Activated CD8-positive, alpha-beta T cell treated with anti-CD3 and anti-CD28 coated beads, Interleukin-2, amount 10 ng/mL, durations not matched to agents 7 days and 5 days (primary cell): ENCODE data around the gene TMEM30A. TPM values are rescaled to one million over a fixed set of nuclear protein-coding genes. Genes with fewer than 3 reads are reported as not detected.

Experiments used
- ATAC-seq: fragments of 150-1000 bp; cut with Tn5 transposase; one replicate; pipeline ENCODE4 v1.10.0; 2021; ENCODE audit warnings: moderate library complexity
- CTCF ChIA-PET: fragments of 350-600 bp; sonication (Branson Sonifier 250); formaldehyde crosslinking; loops from one replicate; lab custom pipeline; 2021; ENCODE audit warnings: antibody characterized with exemption; lab: Charles Lee
- POLR2A ChIA-PET: fragments of 350-600 bp; sonication (Branson Sonifier 250); formaldehyde crosslinking; loops from one replicate; lab custom pipeline; 2021; ENCODE audit warnings: antibody characterized with exemption; lab: Charles Lee
- DNase-seq: peaks from one replicate; pipeline ENCODE4 v3.0.0-alpha.2; 2020
- H3K27ac Mint-ChIP-seq: one replicate; pipeline ENCODE4 v1.8.0; 2021; ENCODE audit warnings: mild to moderate bottlenecking, mixed read lengths
- H3K27me3 Mint-ChIP-seq: one replicate; pipeline ENCODE4 v1.8.0; 2021; ENCODE audit warnings: low read depth, mixed read lengths
- H3K36me3 Mint-ChIP-seq: one replicate; pipeline ENCODE4 v1.8.0; 2021; ENCODE audit warnings: low read depth, mixed read lengths
- H3K4me1 Mint-ChIP-seq: one replicate; pipeline ENCODE4 v1.8.0; 2021; ENCODE audit warnings: low read depth, mixed read lengths
- H3K4me3 Mint-ChIP-seq: one replicate; pipeline ENCODE4 v1.8.0; 2021; ENCODE audit warnings: mild to moderate bottlenecking, mixed read lengths
- H3K9me3 Mint-ChIP-seq: one replicate; pipeline ENCODE4 v1.8.0; 2022; ENCODE audit warnings: mixed read lengths; ENCODE audit not compliant: insufficient read depth
- total RNA-seq, 2 experiments: library from RNA; stranded (reverse); gene quantifications; one replicate each; pipeline ENCODE4 v1.2.3, GENCODE V29; 2021

TMEM30A gene
- total RNA-seq, 2 experiments from 2014 or later = 50.2 to 56.4 TPM

- Mint-ChIP-seq H3K4me1 (no peaks in the 10 kb centered on the region), H3K27me3 (no peaks in the 10 kb centered on the region), H3K4me3 (no peak overlapping the region), H3K27ac (no peak overlapping the region), H3K36me3 (peaks cover 31% of the 10 kb centered on the region), H3K9me3 (no peaks in the 10 kb centered on the region)
- ATAC-seq (no peak), DNase-seq (no peak)
- ChIA-PET CTCF (interaction anchor here (1.3 to 1.6 kb wide), 2 partner anchors 9 to 24 kb away, joined by 4 to 9 read pairs; partner anchors contain the start of gene TMEM30A), POLR2A (interaction anchor here (0.7 kb wide), 1 partner anchor 353 kb away, joined by 3 read pairs; no protein-coding TSS in a partner anchor)
Measured at GRCh38 chr6:75261299-75261698, 23.3 kb downstream of the TMEM30A start.

GRCh38 chr6:75257343-75258087 lies 27.1 kb downstream of the TMEM30A start:
- Mint-ChIP-seq H3K27ac (no peak overlapping the region), H3K9me3 (no peaks in the 10 kb centered on the region), H3K4me3 (no peak overlapping the region), H3K27me3 (no peaks in the 10 kb centered on the region), H3K4me1 (no peaks in the 10 kb centered on the region), H3K36me3 (peaks cover 34% of the 10 kb centered on the region)
- DNase-seq (no peak), ATAC-seq (no peak)
- ChIA-PET POLR2A (interaction anchor here (1.4 kb wide), 1 partner anchor 14 kb away, joined by 5 read pairs; the partner anchor contains the start of gene COX7A2), CTCF (interaction anchor here (0.6 kb wide), 1 partner anchor 8 kb away, joined by 3 read pairs; no protein-coding TSS in a partner anchor)

- no peaks in the 10 kb centered on the region for H3K9me3 Mint-ChIP-seq
- H3K4me3 Mint-ChIP-seq = no peak overlapping the region
- no peak overlapping the region for H3K27ac Mint-ChIP-seq
- ChIA-PET POLR2A (no interaction called here), CTCF (interaction anchor here (1.6 kb wide), 1 partner anchor 16 kb away, joined by 5 read pairs; no protein-coding TSS in a partner anchor)
- no peak for ATAC-seq
- peaks cover 17% of the 10 kb centered on the region for H3K27me3 Mint-ChIP-seq
- DNase-seq = no peak
- peaks cover under 1% of the 10 kb centered on the region for H3K4me1 Mint-ChIP-seq
- H3K36me3 Mint-ChIP-seq = peaks cover 4% of the 10 kb centered on the region
Measured at GRCh38 chr6:75250552-75250951, 34.0 kb downstream of the TMEM30A start.

- ATAC-seq (no peak), DNase-seq (no peak)
- Mint-ChIP-seq H3K4me3 (no peak overlapping the region), H3K27ac (no peak overlapping the region), H3K9me3 (no peaks in the 10 kb centered on the region), H3K36me3 (peaks cover 4% of the 10 kb centered on the region), H3K4me1 (peaks cover 3% of the 10 kb centered on the region), H3K27me3 (peaks cover 20% of the 10 kb centered on the region)
- ChIA-PET POLR2A (no interaction called here), CTCF (interaction anchor here (0.6 to 1.6 kb wide), 2 partner anchors 17 to 311 kb away, joined by 3 to 5 read pairs; no protein-coding TSS in a partner anchor)
Measured at GRCh38 chr6:75249837-75250236, 34.8 kb downstream of the TMEM30A start.

- POLR2A ChIA-PET = no interaction called here
- Mint-ChIP-seq H3K36me3 (peaks cover 7% of the 10 kb centered on the region), H3K9me3 (no peaks in the 10 kb centered on the region), H3K4me3 (no peak overlapping the region), H3K27me3 (peaks cover 21% of the 10 kb centered on the region), H3K27ac (no peak overlapping the region), H3K4me1 (peaks cover 13% of the 10 kb centered on the region)
- DNase-seq (no peak), ATAC-seq (no peak)
- CTCF ChIA-PET = no interaction called here
Measured at GRCh38 chr6:75246386-75246785, 38.2 kb downstream of the TMEM30A start.

GRCh38 chr6:75244063-75244584 lies 40.5 kb downstream of the TMEM30A start:
- H3K36me3 Mint-ChIP-seq = peaks cover 22% of the 10 kb centered on the region
- POLR2A ChIA-PET = interaction anchor here (0.7 to 1.9 kb wide), 15 partner anchors 10 to 455 kb away, joined by 3 to 50 read pairs (median 5); partner anchors contain the start of genes COL12A1, SENP6 and TMEM30A
- H3K4me1 Mint-ChIP-seq = peaks cover 18% of the 10 kb centered on the region
- ATAC-seq (no peak), DNase-seq (no peak)
- H3K27ac Mint-ChIP-seq = peak overlapping the region; percentile 97
- H3K4me3 Mint-ChIP-seq = peak overlapping the region; percentile 95
- no peaks in the 10 kb centered on the region for H3K9me3 Mint-ChIP-seq
- CTCF ChIA-PET = interaction anchor here (0.8 to 1.9 kb wide), 6 partner anchors 14 to 53 kb away, joined by 3 to 10 read pairs (median 4); no protein-coding TSS in a partner anchor
- H3K27me3 Mint-ChIP-seq = peaks cover 21% of the 10 kb centered on the region

GRCh38 chr6:75243333-75244062 lies 41.1 kb downstream of the TMEM30A start, which contains the start of gene COX7A2:
Gene COX7A2, minus strand, starts transcription at chr6:75243801. Its CDS starts 67 bp downstream, at chr6:75243734.
- H3K4me3 Mint-ChIP-seq = peak within 1 kb of the TSS; percentile 95
- peak within 1 kb of the TSS; percentile 97 for H3K27ac Mint-ChIP-seq
- CTCF ChIA-PET = interaction anchor here (0.8 to 1.9 kb wide), 6 partner anchors 14 to 54 kb away, joined by 3 to 10 read pairs (median 4); no protein-coding TSS in a partner anchor
- ATAC-seq (peak; percentile 98), DNase-seq (peak; percentile 93)
- no peaks in the 10 kb centered on the region for H3K9me3 Mint-ChIP-seq
- H3K27me3 Mint-ChIP-seq = peaks cover 21% of the 10 kb centered on the region
- peaks cover 18% of the 10 kb centered on the region for H3K4me1 Mint-ChIP-seq
- H3K36me3 Mint-ChIP-seq = peaks cover 26% of the 10 kb centered on the region
- POLR2A ChIA-PET = interaction anchor here (0.7 to 1.9 kb wide), 19 partner anchors 9 to 455 kb away, joined by 3 to 50 read pairs (median 4); partner anchors contain the start of genes COL12A1, SENP6 and TMEM30A

- peaks cover 34% of the 10 kb centered on the region for H3K36me3 Mint-ChIP-seq
- H3K9me3 Mint-ChIP-seq = no peaks in the 10 kb centered on the region
- H3K4me3 Mint-ChIP-seq = no peak overlapping the region
- no peak for DNase-seq
- CTCF ChIA-PET = interaction anchor here (1.0 kb wide), 1 partner anchor 26 kb away, joined by 3 read pairs; no protein-coding TSS in a partner anchor
- ATAC-seq = no peak
- H3K27ac Mint-ChIP-seq = no peak overlapping the region
- H3K4me1 Mint-ChIP-seq = peaks cover 8% of the 10 kb centered on the region
- H3K27me3 Mint-ChIP-seq = no peaks in the 10 kb centered on the region
- POLR2A ChIA-PET = no interaction called here
Measured at GRCh38 chr6:75236630-75237029, 48.0 kb downstream of the TMEM30A start.

GRCh38 chr6:75235271-75235670 lies 49.3 kb downstream of the TMEM30A start:
- ATAC-seq (no peak), DNase-seq (no peak)
- Mint-ChIP-seq H3K4me1 (no peaks in the 10 kb centered on the region), H3K4me3 (no peak overlapping the region), H3K36me3 (peaks cover 26% of the 10 kb centered on the region), H3K27me3 (no peaks in the 10 kb centered on the region), H3K27ac (no peak overlapping the region), H3K9me3 (no peaks in the 10 kb centered on the region)
- ChIA-PET POLR2A (interaction anchor here (1.7 kb wide), 1 partner anchor 8 kb away, joined by 7 read pairs; the partner anchor contains the start of gene COX7A2), CTCF (no interaction called here)

GRCh38 chr6:75234126-75234865 lies 50.3 kb downstream of the TMEM30A start:
- no peaks in the 10 kb centered on the region for H3K9me3 Mint-ChIP-seq
- H3K27ac Mint-ChIP-seq = no peak overlapping the region
- H3K27me3 Mint-ChIP-seq = no peaks in the 10 kb centered on the region
- no peak for DNase-seq
- ChIA-PET CTCF (no interaction called here), POLR2A (interaction anchor here (1.7 kb wide), 1 partner anchor 9 kb away, joined by 7 read pairs; the partner anchor contains the start of gene COX7A2)
- H3K4me1 Mint-ChIP-seq = no peaks in the 10 kb centered on the region
- peaks cover 19% of the 10 kb centered on the region for H3K36me3 Mint-ChIP-seq
- no peak overlapping the region for H3K4me3 Mint-ChIP-seq
- ATAC-seq = no peak
